Measurements from ENCODE around the gene MAP3K5. TPM values are rescaled to one million over a fixed set of nuclear protein-coding genes. Genes with fewer than 3 reads are reported as not detected.

The MAP3K5 gene
- total and polyA plus RNA-seq, 9 of the 15 experiments (the other 6 are each of a cell fraction or from before 2014, with no cell fraction given), result 2.2 to 13.0 (median 9.9) TPM

GRCh38 chr6:136609873-136610706, 182.2 kb downstream of the MAP3K5 start (continued):
- TF ChIP-seq, protein P1, sequence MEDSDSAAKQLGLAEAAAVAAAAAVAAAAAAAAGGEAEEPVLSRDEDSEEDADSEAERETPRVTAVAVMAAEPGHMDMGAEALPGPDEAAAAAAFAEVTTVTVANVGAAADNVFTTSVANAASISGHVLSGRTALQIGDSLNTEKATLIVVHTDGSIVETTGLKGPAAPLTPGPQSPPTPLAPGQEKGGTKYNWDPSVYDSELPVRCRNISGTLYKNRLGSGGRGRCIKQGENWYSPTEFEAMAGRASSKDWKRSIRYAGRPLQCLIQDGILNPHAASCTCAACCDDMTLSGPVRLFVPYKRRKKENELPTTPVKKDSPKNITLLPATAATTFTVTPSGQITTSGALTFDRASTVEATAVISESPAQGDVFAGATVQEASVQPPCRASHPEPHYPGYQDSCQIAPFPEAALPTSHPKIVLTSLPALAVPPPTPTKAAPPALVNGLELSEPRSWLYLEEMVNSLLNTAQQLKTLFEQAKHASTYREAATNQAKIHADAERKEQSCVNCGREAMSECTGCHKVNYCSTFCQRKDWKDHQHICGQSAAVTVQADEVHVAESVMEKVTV (CRISPR knock-in tag; IDR thresholded peaks at IDR 0.05), result peak; percentile 17; the same call in 1 of the 2 replicates
- TF ChIP-seq MAZ (CRISPR knock-in tag; conservative IDR thresholded peaks at IDR 0.05 in 1 of 2, IDR thresholded peaks at IDR 0.05 in 1 of 2) (peak in 1 of 2 experiments; percentile 22; a peak in 2 of 4 replicates), NCOA1 (IDR thresholded peaks at IDR 0.05; ENCODE audit: low read depth) (0 out of 2 replicates have a peak, but pooled peaks have one; percentile 15), SMARCA5 (IDR thresholded peaks at IDR 0.05) (0 out of 2 replicates have a peak, but pooled peaks have one; percentile 15), NFRKB (IDR thresholded peaks at IDR 0.05; ENCODE audit: low read depth) (0 out of 2 replicates have a peak, but pooled peaks have one; percentile 26), ATF4 (CRISPR knock-in tag; IDR thresholded peaks at IDR 0.05) (0 out of 2 replicates have a peak, but pooled peaks have one; percentile 11), SMARCE1 (IDR thresholded peaks at IDR 0.05) (peak; percentile 99), VEZF1 (CRISPR knock-in tag; IDR thresholded peaks at IDR 0.05) (peak; percentile 74), ZNF316 (IDR thresholded peaks at IDR 0.05) (peak; percentile 47; the same call in 1 of the 2 replicates), ZNF644 (tag; IDR thresholded peaks at IDR 0.05; ENCODE audit: low read depth) (peak; percentile 77), ZMIZ1 (IDR thresholded peaks at IDR 0.05; ENCODE audit: low read depth in 2 of 2, low read length in 2 of 2) (peak in 1 of 2 experiments; percentile 59; a peak in 1 of 4 replicates), MYC (IDR thresholded peaks at IDR 0.05; ENCODE audit: low read depth, low read length) (0 out of 2 replicates have a peak, but pooled peaks have one; percentile 9), MYC (CRISPR knock-in tag; IDR thresholded peaks at IDR 0.05; ENCODE audit: borderline replicate concordance, low read depth) (no peak), HBP1 (CRISPR knock-in tag; IDR thresholded peaks at IDR 0.05) (0 out of 2 replicates have a peak, but pooled peaks have one; percentile 31), POLR2A (conservative IDR thresholded peaks at IDR 0.05) (no peak)
- TF ChIP-seq, protein P2, sequence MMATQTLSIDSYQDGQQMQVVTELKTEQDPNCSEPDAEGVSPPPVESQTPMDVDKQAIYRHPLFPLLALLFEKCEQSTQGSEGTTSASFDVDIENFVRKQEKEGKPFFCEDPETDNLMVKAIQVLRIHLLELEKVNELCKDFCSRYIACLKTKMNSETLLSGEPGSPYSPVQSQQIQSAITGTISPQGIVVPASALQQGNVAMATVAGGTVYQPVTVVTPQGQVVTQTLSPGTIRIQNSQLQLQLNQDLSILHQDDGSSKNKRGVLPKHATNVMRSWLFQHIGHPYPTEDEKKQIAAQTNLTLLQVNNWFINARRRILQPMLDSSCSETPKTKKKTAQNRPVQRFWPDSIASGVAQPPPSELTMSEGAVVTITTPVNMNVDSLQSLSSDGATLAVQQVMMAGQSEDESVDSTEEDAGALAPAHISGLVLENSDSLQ (IDR thresholded peaks at IDR 0.05), result peak; percentile 35
